Osteoblast (primary cell): ENCODE results near the gene ZNF195. TPM values are rescaled to one million over a fixed set of nuclear protein-coding genes. Genes with fewer than 3 reads are reported as not detected.

ENCODE experiments used
- DNase-seq: peaks from one replicate; pipeline ENCODE4 v3.0.0; 2011; ENCODE audit warnings: low spot score, mixed read lengths; ENCODE audit not compliant: insufficient read length; ENCODE audit errors: missing footprints
- H2AFZ ChIP-seq: 2 replicates; pipeline ENCODE4 v1.6.0; 2011; ENCODE audit warnings: mild to moderate bottlenecking, low read length
- H3K27ac ChIP-seq: 2 replicates; pipeline ENCODE4 v1.5.1; 2011; ENCODE audit warnings: mild to moderate bottlenecking, low read depth, low read length, moderate library complexity
- H3K27me3 ChIP-seq: 2 replicates; pipeline ENCODE4 v1.6.0; 2012; ENCODE audit warnings: mild to moderate bottlenecking, control low read depth, inconsistent platforms, low read length, moderate library complexity; ENCODE audit not compliant: insufficient read depth
- H3K36me3 ChIP-seq: 2 replicates; pipeline ENCODE4 v1.5.1; 2011; ENCODE audit warnings: mild to moderate bottlenecking, low read length, control low read depth, moderate library complexity; ENCODE audit not compliant: insufficient read depth
- H3K4me1 ChIP-seq: 2 replicates; pipeline ENCODE4 v1.5.1; 2011; ENCODE audit warnings: mild to moderate bottlenecking, low read length, control low read depth, moderate library complexity; ENCODE audit not compliant: insufficient read depth
- H3K4me2 ChIP-seq: 2 replicates; pipeline ENCODE4 v1.6.0; 2011; ENCODE audit warnings: mild to moderate bottlenecking, low read length; ENCODE audit not compliant: insufficient read depth
- H3K4me3 ChIP-seq: fragments of 200-600 bp; sonication (generic); 3 replicates; pipeline ENCODE4 v1.5.1; 2012; ENCODE audit warnings: mild to moderate bottlenecking, low read length, inconsistent platforms; ENCODE audit not compliant: insufficient read depth
- H3K79me2 ChIP-seq: 2 replicates; pipeline ENCODE4 v1.6.0; 2012; ENCODE audit warnings: mild to moderate bottlenecking, low read length, control low read depth, inconsistent platforms; ENCODE audit not compliant: insufficient read depth
- H3K9me3 ChIP-seq: 2 replicates; pipeline ENCODE4 v1.5.1; 2011; ENCODE audit warnings: low read depth, low read length, control low read depth
- H4K20me1 ChIP-seq: 2 replicates; pipeline ENCODE4 v1.6.0; 2012; ENCODE audit warnings: mild to moderate bottlenecking, low read length, control low read depth; ENCODE audit not compliant: insufficient read depth
- total RNA-seq: library from RNA; depleted of rRNA; stranded (reverse); fragments of >200 nt; gene quantifications from 2 replicates; pipeline ENCODE4 v1.2.3, GENCODE V29; 2012
- TF ChIP-seq, protein P1 (sequence below): IDR thresholded peaks from 2 replicates; pipeline ENCODE4 v1.5.1; 2011; ENCODE audit warnings: mild to moderate bottlenecking, low read depth, low read length, moderate library complexity; ENCODE audit errors: extremely low read depth

Gene ZNF195
- total RNA-seq, 1 donor, result 19.2 TPM

GRCh38 chr11:3381794-3382193 lies 2.8 kb upstream of the ZNF195 start:
- Histone ChIP-seq H3K9me3 (no peaks in the 10 kb centered on the region), H3K27me3 (peaks cover 6% of the 10 kb centered on the region), H3K79me2 (peaks cover 20% of the 10 kb centered on the region), H3K36me3 (peaks cover 9% of the 10 kb centered on the region), H3K4me3 (no peak overlapping the region), H2AFZ (no peak overlapping the region), H3K27ac (no peak overlapping the region), H3K4me1 (peaks cover 6% of the 10 kb centered on the region), H3K4me2 (no peak overlapping the region), H4K20me1 (no peaks in the 10 kb centered on the region)
- TF ChIP-seq, protein P1, sequence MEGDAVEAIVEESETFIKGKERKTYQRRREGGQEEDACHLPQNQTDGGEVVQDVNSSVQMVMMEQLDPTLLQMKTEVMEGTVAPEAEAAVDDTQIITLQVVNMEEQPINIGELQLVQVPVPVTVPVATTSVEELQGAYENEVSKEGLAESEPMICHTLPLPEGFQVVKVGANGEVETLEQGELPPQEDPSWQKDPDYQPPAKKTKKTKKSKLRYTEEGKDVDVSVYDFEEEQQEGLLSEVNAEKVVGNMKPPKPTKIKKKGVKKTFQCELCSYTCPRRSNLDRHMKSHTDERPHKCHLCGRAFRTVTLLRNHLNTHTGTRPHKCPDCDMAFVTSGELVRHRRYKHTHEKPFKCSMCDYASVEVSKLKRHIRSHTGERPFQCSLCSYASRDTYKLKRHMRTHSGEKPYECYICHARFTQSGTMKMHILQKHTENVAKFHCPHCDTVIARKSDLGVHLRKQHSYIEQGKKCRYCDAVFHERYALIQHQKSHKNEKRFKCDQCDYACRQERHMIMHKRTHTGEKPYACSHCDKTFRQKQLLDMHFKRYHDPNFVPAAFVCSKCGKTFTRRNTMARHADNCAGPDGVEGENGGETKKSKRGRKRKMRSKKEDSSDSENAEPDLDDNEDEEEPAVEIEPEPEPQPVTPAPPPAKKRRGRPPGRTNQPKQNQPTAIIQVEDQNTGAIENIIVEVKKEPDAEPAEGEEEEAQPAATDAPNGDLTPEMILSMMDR, result no peak
- no peak for DNase-seq

- TF ChIP-seq, protein P1, result no peak
- H3K4me3 ChIP-seq, result no peak overlapping the region
- no peak for DNase-seq
- H3K27me3 ChIP-seq, result peaks cover 6% of the 10 kb centered on the region
- no peaks in the 10 kb centered on the region for H4K20me1 ChIP-seq
- no peak overlapping the region for H3K27ac ChIP-seq
- H3K79me2 ChIP-seq, result peaks cover 29% of the 10 kb centered on the region
- no peak overlapping the region for H3K4me2 ChIP-seq
- H3K36me3 ChIP-seq, result peaks cover 13% of the 10 kb centered on the region
- H2AFZ ChIP-seq, result no peak overlapping the region
- H3K9me3 ChIP-seq, result no peaks in the 10 kb centered on the region
- peaks cover 10% of the 10 kb centered on the region for H3K4me1 ChIP-seq
These were observed 2.0 kb upstream of the ZNF195 start for GRCh38 chr11:3380706-3381545.

DNA sequence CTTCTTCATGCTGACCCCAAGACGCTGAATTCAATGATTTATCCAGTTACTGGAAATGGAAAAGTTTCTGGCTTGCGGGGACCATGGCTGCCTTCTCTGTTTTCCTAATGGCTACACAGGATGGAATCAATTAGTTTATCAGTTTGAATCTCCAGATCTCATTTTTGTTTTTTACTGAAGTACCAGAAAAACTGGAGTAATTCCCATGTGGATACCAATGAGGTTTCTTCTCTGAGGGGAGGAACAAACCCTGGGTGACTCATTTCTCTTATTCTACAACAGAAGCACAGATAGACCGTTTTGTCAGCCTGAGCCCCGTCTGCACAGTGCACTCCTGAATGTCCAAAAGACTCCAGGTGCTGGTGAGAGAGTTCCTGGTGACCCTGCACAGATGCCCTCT lies 3.4 kb downstream of the ZNF195 start:
- no peak overlapping the region for H2AFZ ChIP-seq
- H3K4me2 ChIP-seq, result peak overlapping the region; percentile 36
- peak; percentile 86 for DNase-seq
- TF ChIP-seq, protein P1, result no peak
- peaks cover 80% of the 10 kb centered on the region for H3K79me2 ChIP-seq
- H3K36me3 ChIP-seq, result peaks cover 44% of the 10 kb centered on the region
- H3K4me1 ChIP-seq, result peaks cover 17% of the 10 kb centered on the region
- H3K27ac ChIP-seq, result no peak overlapping the region
- H4K20me1 ChIP-seq, result peaks cover 11% of the 10 kb centered on the region
- H3K27me3 ChIP-seq, result no peaks in the 10 kb centered on the region
- H3K9me3 ChIP-seq, result no peaks in the 10 kb centered on the region
- H3K4me3 ChIP-seq, result no peak overlapping the region

- Histone ChIP-seq H2AFZ (no peak overlapping the region), H3K4me1 (peaks cover 2% of the 10 kb centered on the region), H3K27me3 (no peaks in the 10 kb centered on the region), H3K36me3 (peaks cover 81% of the 10 kb centered on the region), H3K27ac (no peak overlapping the region), H3K9me3 (peaks cover 8% of the 10 kb centered on the region), H4K20me1 (peaks cover 6% of the 10 kb centered on the region), H3K4me3 (no peak overlapping the region), H3K79me2 (peaks cover 48% of the 10 kb centered on the region), H3K4me2 (no peak overlapping the region)
- no peak for DNase-seq
- TF ChIP-seq, protein P1, result no peak
These were observed 8.6 kb downstream of the ZNF195 start for GRCh38 chr11:3370311-3370870.
